Measurements from ENCODE around the gene CFAP47.
"Not testable (repeated sequence)": the region's sequence is repeated elsewhere in the genome, so short reads cannot be mapped to it uniquely, and the experiment has no call there.

DNA sequence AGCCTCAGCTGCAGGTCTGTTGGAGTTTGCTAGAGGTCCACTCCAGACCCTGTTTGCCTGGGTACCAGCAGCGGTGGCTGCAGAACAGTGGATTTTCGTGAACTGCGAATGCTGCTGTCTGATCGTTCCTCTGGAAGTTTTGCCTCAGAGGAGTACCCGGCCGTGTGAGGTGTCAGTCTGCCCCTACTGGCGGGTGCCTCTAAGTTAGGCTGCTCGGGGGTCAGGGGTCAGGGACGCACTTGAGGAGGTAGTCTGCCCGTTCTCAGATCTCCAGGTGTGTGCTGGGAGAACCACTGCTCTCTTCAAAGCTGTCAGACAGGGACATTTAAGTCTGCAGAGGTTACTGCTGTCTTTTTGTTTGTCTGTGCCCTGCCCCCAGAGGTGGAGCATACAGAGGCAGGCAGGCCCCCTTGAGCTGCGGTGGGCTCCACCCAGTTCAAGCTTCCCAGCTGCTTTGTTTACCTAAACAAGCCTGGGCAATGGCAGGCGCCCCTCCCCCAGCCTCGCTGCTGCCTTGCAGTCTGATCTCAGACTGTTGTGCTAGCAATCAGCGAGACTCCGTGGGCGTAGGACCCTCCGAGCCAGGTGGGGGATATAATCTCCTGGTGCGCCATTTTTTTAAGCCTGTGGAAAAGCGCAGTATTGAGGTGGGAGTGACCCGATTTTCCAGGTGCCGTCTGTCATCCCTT, 315.4 kb downstream of the CFAP47 start:
- TF ChIP-seq POLR2A (IDR thresholded peaks at IDR 0.05; ENCODE audit: extremely low read depth, insufficient read length); MYC (IDR thresholded peaks at IDR 0.05; ENCODE audit: low read depth, low read length): not testable (repeated sequence)
- TF ChIP-seq, protein P1, sequence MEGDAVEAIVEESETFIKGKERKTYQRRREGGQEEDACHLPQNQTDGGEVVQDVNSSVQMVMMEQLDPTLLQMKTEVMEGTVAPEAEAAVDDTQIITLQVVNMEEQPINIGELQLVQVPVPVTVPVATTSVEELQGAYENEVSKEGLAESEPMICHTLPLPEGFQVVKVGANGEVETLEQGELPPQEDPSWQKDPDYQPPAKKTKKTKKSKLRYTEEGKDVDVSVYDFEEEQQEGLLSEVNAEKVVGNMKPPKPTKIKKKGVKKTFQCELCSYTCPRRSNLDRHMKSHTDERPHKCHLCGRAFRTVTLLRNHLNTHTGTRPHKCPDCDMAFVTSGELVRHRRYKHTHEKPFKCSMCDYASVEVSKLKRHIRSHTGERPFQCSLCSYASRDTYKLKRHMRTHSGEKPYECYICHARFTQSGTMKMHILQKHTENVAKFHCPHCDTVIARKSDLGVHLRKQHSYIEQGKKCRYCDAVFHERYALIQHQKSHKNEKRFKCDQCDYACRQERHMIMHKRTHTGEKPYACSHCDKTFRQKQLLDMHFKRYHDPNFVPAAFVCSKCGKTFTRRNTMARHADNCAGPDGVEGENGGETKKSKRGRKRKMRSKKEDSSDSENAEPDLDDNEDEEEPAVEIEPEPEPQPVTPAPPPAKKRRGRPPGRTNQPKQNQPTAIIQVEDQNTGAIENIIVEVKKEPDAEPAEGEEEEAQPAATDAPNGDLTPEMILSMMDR (IDR thresholded peaks at IDR 0.05; ENCODE audit: low read depth, low read length) = not testable (repeated sequence)
- TF ChIP-seq, protein P2, sequence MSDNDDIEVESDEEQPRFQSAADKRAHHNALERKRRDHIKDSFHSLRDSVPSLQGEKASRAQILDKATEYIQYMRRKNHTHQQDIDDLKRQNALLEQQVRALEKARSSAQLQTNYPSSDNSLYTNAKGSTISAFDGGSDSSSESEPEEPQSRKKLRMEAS (IDR thresholded peaks at IDR 0.05; ENCODE audit: low read depth, low read length) = not testable (repeated sequence)

Measured in NB4 (cell line).